HG02623 (cell line): ENCODE data around the gene PLEKHB2.
"Not testable (repeated sequence)": the region's sequence is repeated elsewhere in the genome, so short reads cannot be mapped to it uniquely, and the experiment has no call there.

ENCODE experiments used
- ATAC-seq: cut with Tn5 transposase; IDR thresholded peaks from one replicate; pipeline ENCODE4 v1.9.1; 2021; ENCODE audit warnings: moderate library complexity; ENCODE audit not compliant: unreplicated experiment

The PLEKHB2 gene

GRCh38 chr2:131105156-131105949 is at the start of gene PLEKHB2:
Gene PLEKHB2 (plus strand): TSS chr2:131105336. CDS start chr2:131120942, 15,606 bp downstream.
- peak; percentile 74 for ATAC-seq

GRCh38 chr2:131056204-131056931 is 48.8 kb upstream of the PLEKHB2 start:
- no peak for ATAC-seq

- ATAC-seq, result no peak
These were observed 48.2 kb upstream of the PLEKHB2 start for GRCh38 chr2:131056932-131057287.

GRCh38 chr2:131058214-131058843 is 46.8 kb upstream of the PLEKHB2 start:
- no peak for ATAC-seq

- no peak for ATAC-seq
These were observed 46.2 kb upstream of the PLEKHB2 start for GRCh38 chr2:131058920-131059319.

GRCh38 chr2:131063501-131064283 is 41.4 kb upstream of the PLEKHB2 start:
- no peak for ATAC-seq

- ATAC-seq, result no peak
These were observed 40.3 kb upstream of the PLEKHB2 start for GRCh38 chr2:131064589-131065512.

- ATAC-seq, result no peak
These were observed 37.5 kb upstream of the PLEKHB2 start for GRCh38 chr2:131067465-131068125.

GRCh38 chr2:131068172-131068571 is 37.0 kb upstream of the PLEKHB2 start:
- not testable (repeated sequence) for ATAC-seq

GRCh38 chr2:131075578-131075977 is 29.6 kb upstream of the PLEKHB2 start:
- ATAC-seq, result not testable (repeated sequence)

- ATAC-seq, result no peak
These were observed 28.4 kb upstream of the PLEKHB2 start for GRCh38 chr2:131076707-131077106.

- ATAC-seq, result no peak
These were observed 27.8 kb upstream of the PLEKHB2 start for GRCh38 chr2:131077182-131077846.

GRCh38 chr2:131077966-131078365 is 27.2 kb upstream of the PLEKHB2 start:
- ATAC-seq, result no peak

GRCh38 chr2:131079931-131080330 is 25.2 kb upstream of the PLEKHB2 start:
- not testable (repeated sequence) for ATAC-seq

GRCh38 chr2:131081190-131081589 is 23.9 kb upstream of the PLEKHB2 start:
- ATAC-seq, result no peak

GRCh38 chr2:131085646-131086045 is 19.5 kb upstream of the PLEKHB2 start:
- no peak for ATAC-seq

GRCh38 chr2:131092458-131093005 is 12.6 kb upstream of the PLEKHB2 start:
- ATAC-seq, result no peak

GRCh38 chr2:131093006-131093695 is 12.0 kb upstream of the PLEKHB2 start, which contains the start of gene FAM168B:
Gene FAM168B (minus strand): TSS chr2:131093460. CDS start chr2:131082646, 10,814 bp downstream.
- ATAC-seq, result peak; percentile 85
